ENCODE measurements around the gene HOXA11. TPM values are rescaled to one million over a fixed set of nuclear protein-coding genes. Genes with fewer than 3 reads are reported as not detected.

The HOXA11 gene
- total RNA-seq, 1 experiment from 2014 or later: not detected

- Mint-ChIP-seq H3K4me3 (peak overlapping the region in 1 of 2 experiments; percentile 73; a peak in 3 of 5 replicates), H3K4me1 (peaks cover 8 to 23% of the 10 kb centered on the region in 2 experiments; a peak in 3 of 4 replicates), H3K36me3 (ENCODE audit: insufficient read depth in 1 of 3, low read depth in 3 of 3) (peaks cover 0 to 2% (median 0%) of the 10 kb centered on the region in 3 experiments; a peak in 2 of 7 replicates), H3K9me3 (peaks cover 9 to 11% of the 10 kb centered on the region in 2 experiments; a peak in 4 of 5 replicates), H3K27me3 (ENCODE audit: low read depth) (peaks cover 95% of the 10 kb centered on the region), H3K27ac (no peak overlapping the region)
- Histone ChIP-seq H2BK20ac (ENCODE audit: low read depth, low read length, poor library complexity, severe bottlenecking) (no peak overlapping the region), H4K5ac (ENCODE audit: insufficient read length, low read depth, low read length) (no peak overlapping the region), H3K79me1 (ENCODE audit: insufficient read depth, low read depth, low read length, poor library complexity, severe bottlenecking) (no peaks in the 10 kb centered on the region), H2AK5ac (ENCODE audit: insufficient read length, low read length) (no peak overlapping the region), H4K8ac (replicated peaks; ENCODE audit: insufficient read length, low read depth, low read length) (no peak overlapping the region), H3K9me3 (ENCODE audit: control insufficient read depth, low read depth, low read length) (no peaks in the 10 kb centered on the region), H3K9ac (ENCODE audit: extremely low read depth, insufficient read length, low read length) (no peak overlapping the region), H3K14ac (ENCODE audit: insufficient read depth, low read length) (no peak overlapping the region), H3K23me2 (ENCODE audit: insufficient read length, low read depth, low read length, poor library complexity, severe bottlenecking) (no peaks in the 10 kb centered on the region), H3K79me2 (ENCODE audit: insufficient read depth, low read length) (no peaks in the 10 kb centered on the region), H3K4me2 (ENCODE audit: insufficient read depth, insufficient read length, low read length) (no peak overlapping the region), H3T11ph (ENCODE audit: low read length) (no peak overlapping the region), H3K18ac (ENCODE audit: insufficient read length, low read depth, low read length) (no peak overlapping the region), H4K91ac (ENCODE audit: insufficient read length, low read depth, low read length) (no peak overlapping the region), H2BK120ac (ENCODE audit: low read depth, low read length, poor library complexity, severe bottlenecking) (no peak overlapping the region), H3K4me1 (ENCODE audit: insufficient read depth, low read length) (no peaks in the 10 kb centered on the region), H2BK5ac (ENCODE audit: insufficient read length, low read length) (no peak overlapping the region), H3K27ac (ENCODE audit: insufficient read length, low read depth, low read length) (no peak overlapping the region), H4K20me1 (ENCODE audit: control insufficient read depth, insufficient read depth, insufficient read length) (no peaks in the 10 kb centered on the region), H3K27me3 (ENCODE audit: insufficient read depth, low read length) (peaks cover 86% of the 10 kb centered on the region), H3K23ac (ENCODE audit: insufficient read length, low read depth, low read length) (no peak overlapping the region), H2AFZ (ENCODE audit: low read length) (no peak overlapping the region), H2BK15ac (ENCODE audit: low read depth, low read length) (no peak overlapping the region), H3K56ac (ENCODE audit: insufficient read length, low read depth, low read length) (no peak overlapping the region), H3K4ac (ENCODE audit: low read depth, low read length) (no peak overlapping the region), H2BK12ac (ENCODE audit: insufficient read length, low read depth, low read length) (no peak overlapping the region)
- no peak for TF ChIP-seq CTCF (conservative IDR thresholded peaks at IDR 0.05)
- WGBS (ENCODE audit: extremely low coverage, insufficient read length, low lambda C conversion rate): no CpG with 5 or more reads among the region's 14 CpGs
- peak; percentile 23 for DNase-seq
These were observed 15.9 kb upstream of the HOXA11 start for GRCh38 chr7:27200761-27201579.

Data from H9 (cell line).